Endometrial microvascular endothelial cells (primary cell): ENCODE measurements around the gene LBH. TPM values are rescaled to one million over a fixed set of nuclear protein-coding genes. Genes with fewer than 3 reads are reported as not detected.

Experiments used
- in situ Hi-C: cut with HindIII; loops from 2 replicates; pipeline ENCODE4 v1.10.0; 2017; ENCODE audit warnings: low sequenced_read_pairs, low pct_unique_long_range_greater_than_20kb; ENCODE audit errors: inconsistent ontology term
- total RNA-seq: library from RNA; depleted of rRNA; stranded (reverse); fragments of >200 nt; gene quantifications from one replicate; pipeline ENCODE4 v1.2.3, GENCODE V29; 2015; ENCODE audit errors: inconsistent ontology term

LBH gene
- total RNA-seq, 1 donor from 2014 or later: 4.5 TPM

- in situ Hi-C loops: no loop called here
These were observed 18.0 kb upstream of the LBH start for GRCh38 chr2:30213326-30213725.

- in situ Hi-C loops: no loop called here
These were observed 17.3 kb upstream of the LBH start for GRCh38 chr2:30213907-30214463.

- in situ Hi-C loops: no loop called here
These were observed 15.2 kb upstream of the LBH start for GRCh38 chr2:30216157-30216556.

- in situ Hi-C loops: no loop called here
These were observed 13.5 kb upstream of the LBH start for GRCh38 chr2:30217644-30218337.

GRCh38 chr2:30218338-30218713 lies 13.0 kb upstream of the LBH start:
- in situ Hi-C loops: no loop called here

GRCh38 chr2:30218814-30219213 lies 12.5 kb upstream of the LBH start:
- in situ Hi-C loops: no loop called here

- in situ Hi-C loops: no loop called here
These were observed 11.2 kb upstream of the LBH start for GRCh38 chr2:30219886-30220875.

GRCh38 chr2:30221531-30221930 lies 9.8 kb upstream of the LBH start:
- in situ Hi-C loops: no loop called here

GRCh38 chr2:30222031-30222430 lies 9.3 kb upstream of the LBH start:
- in situ Hi-C loops: no loop called here

- in situ Hi-C loops: no loop called here
These were observed 8.5 kb upstream of the LBH start for GRCh38 chr2:30222636-30223360.

GRCh38 chr2:30223413-30223874 lies 7.9 kb upstream of the LBH start:
- in situ Hi-C loops: no loop called here

- in situ Hi-C loops: no loop called here
These were observed 7.2 kb upstream of the LBH start for GRCh38 chr2:30224151-30224550.

GRCh38 chr2:30225131-30225762 lies 6.1 kb upstream of the LBH start:
- in situ Hi-C loops: loop anchor here (25.0 kb wide), 1 partner anchor 212 kb away; the partner anchor contains the start of gene LCLAT1

GRCh38 chr2:30226144-30227032 lies 4.9 kb upstream of the LBH start:
- in situ Hi-C loops: loop anchor here (25.0 kb wide), 1 partner anchor 211 kb away; the partner anchor contains the start of gene LCLAT1

- in situ Hi-C loops: loop anchor here (25.0 kb wide), 1 partner anchor 208 kb away; the partner anchor contains the start of gene LCLAT1
These were observed 1.7 kb upstream of the LBH start for GRCh38 chr2:30229596-30229995.

GRCh38 chr2:30230497-30231211 lies 680 bp upstream of the LBH start:
- in situ Hi-C loops: loop anchor here (25.0 kb wide), 1 partner anchor 207 kb away; the partner anchor contains the start of gene LCLAT1
